HepG2 (cell line): ENCODE measurements around the gene KCNMB2. TPM values are rescaled to one million over a fixed set of nuclear protein-coding genes. Genes with fewer than 3 reads are reported as not detected.
A peak's percentile ranks its signal among the peaks of the same experiment; 100 is the strongest.

ENCODE experiments used
- ATAC-seq: fragments of 200-7000 bp; cut with Tn5 transposase; 3 replicates; pipeline ENCODE4 v1.9.1; 2020; ENCODE audit warnings: mild to moderate bottlenecking, moderate library complexity
- BruUV-seq: library from RNA; stranded (reverse); fragments of 400-500 nt; replicated peaks from 2 replicates; lab custom pipeline; 2021; lab: Mats Ljungman, UMichigan
- CTCF ChIA-PET: fragments of 300-600 bp; formaldehyde crosslinking; extraction: SDS; loops from one replicate; lab custom pipeline; 2021; ENCODE audit warnings: low total read pairs, inconsistent platforms, low intra/inter-chr PET ratio; lab: Yijun Ruan, JAX
- POLR2A ChIA-PET: fragments of 350-600 bp; sonication (Branson Sonifier 250); formaldehyde crosslinking; loops from one replicate; lab custom pipeline; 2020; ENCODE audit warnings: antibody characterized with exemption, inconsistent platforms; lab: Yijun Ruan, JAX
- DNase-seq: peaks from one replicate; pipeline ENCODE4 v3.0.0-alpha.2; 2015; ENCODE audit warnings: low spot score
- FAIRE-seq: peaks from 3 replicates; lab custom pipeline; 2011; peaks lifted over from hg19 to GRCh38; lab: Jason Lieb, UNC
- H2AFZ ChIP-seq: one replicate; pipeline ENCODE4 v1.6.1; 2011; ENCODE audit warnings: low read length, inconsistent platforms
- H3K27ac ChIP-seq: fragments of 300-600 bp; 3 replicates; pipeline ENCODE4 v1.8.0; 2011; ENCODE audit warnings: mixed run types, mild to moderate bottlenecking, mixed read lengths, low read length, inconsistent platforms; ENCODE audit not compliant: insufficient read depth; ENCODE audit errors: extremely low read length
- H3K27me3 ChIP-seq, 2 experiments: fragments of 200-600 bp in 1 of 2; 2 replicates in 1 of 2; 3 replicates in 1 of 2; pipeline versions ENCODE4 v1.6.0 to v1.8.0; 2011; ENCODE audit warnings: low read length in 2 of 2, mild to moderate bottlenecking in 2 of 2, moderate library complexity in 2 of 2, inconsistent platforms in 1 of 2; ENCODE audit not compliant: insufficient read depth in 2 of 2, control insufficient read depth in 1 of 2
- H3K36me3 ChIP-seq, 2 experiments: fragments of 200-600 bp in 1 of 2; replicated peaks in 1 of 2; 2 replicates in 1 of 2; 3 replicates in 1 of 2; pipeline versions ENCODE4 v1.5.1 to v1.8.0; 2011; ENCODE audit warnings: low read length in 2 of 2, inconsistent platforms in 1 of 2; ENCODE audit not compliant: insufficient read depth in 2 of 2, control insufficient read depth in 1 of 2
- H3K4me1 ChIP-seq: 2 replicates; pipeline ENCODE4 v1.5.1; 2012; ENCODE audit warnings: low read length, inconsistent platforms; ENCODE audit not compliant: insufficient read depth
- H3K4me2 ChIP-seq: 2 replicates; pipeline ENCODE4 v1.6.0; 2011; ENCODE audit warnings: low read depth, low read length, inconsistent platforms
- H3K4me3 ChIP-seq, 3 experiments: fragments of 200-600 bp in 1 of 3; sonication (generic), shearing (Covaris generic) in 1 of 3; replicated peaks in 1 of 3; 2 replicates each; pipeline ENCODE4 v1.5.1; 2011 to 2016; ENCODE audit warnings: low read length in 3 of 3, inconsistent platforms in 2 of 3, low read depth in 2 of 3, mild to moderate bottlenecking in 2 of 3, control low read depth in 1 of 3, mixed read lengths in 1 of 3; ENCODE audit not compliant: insufficient read depth in 1 of 3
- H3K79me2 ChIP-seq: one replicate; pipeline ENCODE4 v1.6.1; 2011; ENCODE audit warnings: low read length, inconsistent platforms; ENCODE audit not compliant: insufficient read depth
- H3K9ac ChIP-seq: 2 replicates; pipeline ENCODE4 v1.6.0; 2011; ENCODE audit warnings: mild to moderate bottlenecking, low read depth, low read length, inconsistent platforms; ENCODE audit not compliant: insufficient read depth
- H3K9me3 ChIP-seq: 2 replicates; pipeline ENCODE4 v1.5.1; 2012; ENCODE audit warnings: mild to moderate bottlenecking, low read length
- H4K20me1 ChIP-seq: 2 replicates; pipeline ENCODE4 v1.6.0; 2011; ENCODE audit warnings: inconsistent platforms, mild to moderate bottlenecking, low read length, moderate library complexity; ENCODE audit not compliant: insufficient read depth
- ARID4A ChIP-seq: sonication (generic); formaldehyde crosslinking; IDR thresholded peaks from 2 replicates; pipeline ENCODE4 v1.5.0; 2020; ENCODE audit warnings: mild to moderate bottlenecking, missing genetic modification reagents, borderline replicate concordance
- CC2D1A ChIP-seq: sonication (generic); formaldehyde crosslinking; IDR thresholded peaks from 2 replicates; pipeline ENCODE4 v1.8.1; 2023; ENCODE audit warnings: mild to moderate bottlenecking, missing genetic modification reagents
- DPF2 ChIP-seq: sonication (generic); formaldehyde crosslinking; IDR thresholded peaks from 2 replicates; pipeline ENCODE4 v1.4.0; 2020; ENCODE audit warnings: mild to moderate bottlenecking, low read depth, missing genetic modification reagents, borderline replicate concordance
- HOXA7 ChIP-seq: sonication (generic); formaldehyde crosslinking; IDR thresholded peaks from 2 replicates; pipeline ENCODE4 v1.8.1; 2022; ENCODE audit warnings: mild to moderate bottlenecking, missing genetic modification reagents, moderate library complexity
- NR2F1 ChIP-seq, 2 experiments: fragments of 450-650 bp in 1 of 2; formaldehyde crosslinking in 1 of 2; IDR thresholded peaks; 2 replicates each; pipeline versions ENCODE4 v1.5.0 to v1.6.1; 2016 to 2020; ENCODE audit warnings: mild to moderate bottlenecking in 1 of 2, missing compliant biosample characterization in 1 of 2, missing genetic modification reagents in 1 of 2, moderate library complexity in 1 of 2
- RFX5 ChIP-seq: IDR thresholded peaks from 2 replicates; pipeline ENCODE4 v1.6.1; 2011; ENCODE audit warnings: low read depth, low read length, improper control_type of control experiment
- YEATS2 ChIP-seq: sonication (generic); formaldehyde crosslinking; IDR thresholded peaks from 2 replicates; pipeline ENCODE4 v1.4.0; 2020; ENCODE audit warnings: missing genetic modification reagents, borderline replicate concordance
- WGBS: methylation state at CpG from one replicate; pipeline ENCODE4 v1.1.6; 2017; ENCODE audit warnings: low lambda C conversion rate; 5-methylcytosine and 5-hydroxymethylcytosine counted together
- in situ Hi-C: cut with HindIII; loops from 2 replicates; pipeline ENCODE4 v1.10.0; 2017; ENCODE audit warnings: low pct_unique_long_range_greater_than_20kb; ENCODE audit not compliant: extremely low pct_ligation_motif_present
- intact Hi-C: fragments of 100-400 bp; cut with micrococcal nuclease; formaldehyde crosslinking; loops from one replicate; pipeline ENCODE4 v1.10.0; 2022; ENCODE audit not compliant: unreplicated experiment
- polyA plus RNA-seq, 8 experiments: library from polyadenylated mRNA; depleted of rRNA in 3 of 8; stranded (reverse) in 7 of 8; unstranded in 1 of 8; fragments of >200 nt; fragmentation: Illumina TruSeq in 4 of 8; extraction: Trizol in 4 of 8; gene quantifications; 2 replicates each; pipeline versions ENCODE4 v1.2.1 to v1.2.3, GENCODE V29; 2011 to 2016; ENCODE audit warnings: low read depth in 4 of 8, missing spikeins in 1 of 8, mixed read lengths in 1 of 8; ENCODE audit not compliant: insufficient read depth in 1 of 8
- total RNA-seq, 5 experiments: library from RNA; depleted of rRNA; stranded (reverse); fragments of >200 nt; fragmentation: Illumina TruSeq; extraction: Trizol; gene quantifications; 2 replicates each; pipeline ENCODE4 v1.2.3, GENCODE V29; 2016; ENCODE audit warnings: low read depth in 1 of 5
- TF ChIP-seq, protein P1 (sequence below): fragments of 450-650 bp; IDR thresholded peaks from 2 replicates; pipeline ENCODE4 v1.6.1; 2016

KCNMB2 gene
- total and polyA plus RNA-seq, 2 of the 13 experiments (the other 11 are each of a cell fraction or from before 2014, with no cell fraction given) = not detected

- DNase-seq (no peak), FAIRE-seq (no peak), ATAC-seq (no peak)
- WGBS = 39% methylated on average over 6 of the region's 6 CpGs
- Histone ChIP-seq H3K36me3 (no peaks in the 10 kb centered on the region), H3K4me1 (no peaks in the 10 kb centered on the region), H3K9me3 (no peaks in the 10 kb centered on the region), H3K9ac (no peak overlapping the region), H3K4me2 (no peak overlapping the region), H3K27ac (no peak overlapping the region), H4K20me1 (no peaks in the 10 kb centered on the region), H2AFZ (no peak overlapping the region), H3K27me3 (no peaks in the 10 kb centered on the region), H3K4me3 (no peak overlapping the region), H3K79me2 (no peaks in the 10 kb centered on the region)
- POLR2A ChIA-PET = no interaction called here
- intact Hi-C loops (loop anchor here (10.0 kb wide), 1 partner anchor 331 kb away; no protein-coding TSS in a partner anchor), in situ Hi-C loops (no loop called here)
- BruUV-seq = no TSS peak
- TF ChIP-seq, protein P1, sequence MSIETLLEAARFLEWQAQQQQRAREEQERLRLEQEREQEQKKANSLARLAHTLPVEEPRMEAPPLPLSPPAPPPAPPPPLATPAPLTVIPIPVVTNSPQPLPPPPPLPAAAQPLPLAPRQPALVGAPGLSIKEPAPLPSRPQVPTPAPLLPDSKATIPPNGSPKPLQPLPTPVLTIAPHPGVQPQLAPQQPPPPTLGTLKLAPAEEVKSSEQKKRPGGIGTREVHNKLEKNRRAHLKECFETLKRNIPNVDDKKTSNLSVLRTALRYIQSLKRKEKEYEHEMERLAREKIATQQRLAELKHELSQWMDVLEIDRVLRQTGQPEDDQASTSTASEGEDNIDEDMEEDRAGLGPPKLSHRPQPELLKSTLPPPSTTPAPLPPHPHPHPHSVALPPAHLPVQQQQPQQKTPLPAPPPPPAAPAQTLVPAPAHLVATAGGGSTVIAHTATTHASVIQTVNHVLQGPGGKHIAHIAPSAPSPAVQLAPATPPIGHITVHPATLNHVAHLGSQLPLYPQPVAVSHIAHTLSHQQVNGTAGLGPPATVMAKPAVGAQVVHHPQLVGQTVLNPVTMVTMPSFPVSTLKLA = peak; percentile 92
- TF ChIP-seq NR2F1 (CRISPR knock-in tag; IDR thresholded peaks at IDR 0.05) = no peak
- CTCF ChIA-PET = no interaction called here
These were observed 229.2 kb downstream of the KCNMB2 start for GRCh38 chr3:178765472-178765871.

DNA sequence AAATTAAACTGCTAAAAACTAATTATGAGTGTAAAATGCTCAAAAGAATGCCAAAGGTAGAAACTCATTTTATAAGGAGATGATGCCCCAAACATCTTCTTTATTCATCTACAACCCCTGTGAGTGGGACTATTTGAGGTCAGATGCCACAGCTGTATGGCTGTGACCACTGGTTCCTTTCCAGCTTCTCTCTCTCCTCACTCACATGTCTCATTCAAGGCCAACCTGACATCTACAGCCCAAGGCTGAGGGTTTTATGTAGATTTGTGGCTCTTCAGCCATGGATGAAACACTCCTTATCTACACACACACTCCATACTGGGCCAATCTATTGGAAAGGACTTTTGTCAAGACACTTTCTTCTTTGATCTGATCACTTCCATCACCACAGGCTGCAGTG, 231.3 kb downstream of the KCNMB2 start:
- Histone ChIP-seq H3K36me3 (no peaks in the 10 kb centered on the region), H3K9me3 (no peaks in the 10 kb centered on the region), H4K20me1 (no peaks in the 10 kb centered on the region), H3K9ac (no peak overlapping the region), H3K4me2 (no peak overlapping the region), H3K27me3 (no peaks in the 10 kb centered on the region), H2AFZ (no peak overlapping the region), H3K27ac (no peak overlapping the region), H3K4me3 (no peak overlapping the region), H3K79me2 (no peaks in the 10 kb centered on the region), H3K4me1 (no peaks in the 10 kb centered on the region)
- intact Hi-C loops = loop anchor here (10.0 kb wide), 1 partner anchor 333 kb away; no protein-coding TSS in a partner anchor
- no peak for ATAC-seq
- BruUV-seq = no TSS peak
- CTCF ChIA-PET = no interaction called here
- TF ChIP-seq HOXA7 (CRISPR knock-in tag) (no peak), ARID4A (CRISPR knock-in tag) (no peak), DPF2 (CRISPR knock-in tag) (no peak), CC2D1A (CRISPR knock-in tag) (no peak), RFX5 (no peak), YEATS2 (no peak)
- no peak for DNase-seq
- FAIRE-seq = no peak
- POLR2A ChIA-PET = no interaction called here
- in situ Hi-C loops = no loop called here
